Measurements from ENCODE around the gene ATAT1.

DNA sequence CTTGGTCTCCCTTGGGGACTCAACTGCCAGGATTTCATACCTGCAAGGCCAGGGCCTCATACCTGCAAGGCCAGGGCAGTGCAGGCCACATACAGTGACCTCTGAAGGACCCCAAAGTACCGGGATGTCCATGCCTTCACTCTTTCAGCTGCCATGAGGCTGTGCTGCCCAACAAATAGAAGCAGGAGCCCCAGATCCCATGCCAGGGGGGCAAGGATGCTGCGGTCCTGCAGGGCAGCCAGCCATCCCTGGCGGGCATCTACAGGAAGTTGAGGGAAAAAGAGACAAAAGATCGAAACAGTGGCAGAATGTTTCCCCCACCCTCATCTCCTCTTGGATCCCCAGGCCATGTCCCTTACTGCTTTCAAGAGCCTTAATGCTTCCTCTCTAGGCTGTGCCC, 63.3 kb downstream of the ATAT1 start:
- TF ChIP-seq, protein P1, sequence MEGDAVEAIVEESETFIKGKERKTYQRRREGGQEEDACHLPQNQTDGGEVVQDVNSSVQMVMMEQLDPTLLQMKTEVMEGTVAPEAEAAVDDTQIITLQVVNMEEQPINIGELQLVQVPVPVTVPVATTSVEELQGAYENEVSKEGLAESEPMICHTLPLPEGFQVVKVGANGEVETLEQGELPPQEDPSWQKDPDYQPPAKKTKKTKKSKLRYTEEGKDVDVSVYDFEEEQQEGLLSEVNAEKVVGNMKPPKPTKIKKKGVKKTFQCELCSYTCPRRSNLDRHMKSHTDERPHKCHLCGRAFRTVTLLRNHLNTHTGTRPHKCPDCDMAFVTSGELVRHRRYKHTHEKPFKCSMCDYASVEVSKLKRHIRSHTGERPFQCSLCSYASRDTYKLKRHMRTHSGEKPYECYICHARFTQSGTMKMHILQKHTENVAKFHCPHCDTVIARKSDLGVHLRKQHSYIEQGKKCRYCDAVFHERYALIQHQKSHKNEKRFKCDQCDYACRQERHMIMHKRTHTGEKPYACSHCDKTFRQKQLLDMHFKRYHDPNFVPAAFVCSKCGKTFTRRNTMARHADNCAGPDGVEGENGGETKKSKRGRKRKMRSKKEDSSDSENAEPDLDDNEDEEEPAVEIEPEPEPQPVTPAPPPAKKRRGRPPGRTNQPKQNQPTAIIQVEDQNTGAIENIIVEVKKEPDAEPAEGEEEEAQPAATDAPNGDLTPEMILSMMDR (CRISPR knock-in tag; IDR thresholded peaks at IDR 0.05): no peak
- TF ChIP-seq, protein P2, sequence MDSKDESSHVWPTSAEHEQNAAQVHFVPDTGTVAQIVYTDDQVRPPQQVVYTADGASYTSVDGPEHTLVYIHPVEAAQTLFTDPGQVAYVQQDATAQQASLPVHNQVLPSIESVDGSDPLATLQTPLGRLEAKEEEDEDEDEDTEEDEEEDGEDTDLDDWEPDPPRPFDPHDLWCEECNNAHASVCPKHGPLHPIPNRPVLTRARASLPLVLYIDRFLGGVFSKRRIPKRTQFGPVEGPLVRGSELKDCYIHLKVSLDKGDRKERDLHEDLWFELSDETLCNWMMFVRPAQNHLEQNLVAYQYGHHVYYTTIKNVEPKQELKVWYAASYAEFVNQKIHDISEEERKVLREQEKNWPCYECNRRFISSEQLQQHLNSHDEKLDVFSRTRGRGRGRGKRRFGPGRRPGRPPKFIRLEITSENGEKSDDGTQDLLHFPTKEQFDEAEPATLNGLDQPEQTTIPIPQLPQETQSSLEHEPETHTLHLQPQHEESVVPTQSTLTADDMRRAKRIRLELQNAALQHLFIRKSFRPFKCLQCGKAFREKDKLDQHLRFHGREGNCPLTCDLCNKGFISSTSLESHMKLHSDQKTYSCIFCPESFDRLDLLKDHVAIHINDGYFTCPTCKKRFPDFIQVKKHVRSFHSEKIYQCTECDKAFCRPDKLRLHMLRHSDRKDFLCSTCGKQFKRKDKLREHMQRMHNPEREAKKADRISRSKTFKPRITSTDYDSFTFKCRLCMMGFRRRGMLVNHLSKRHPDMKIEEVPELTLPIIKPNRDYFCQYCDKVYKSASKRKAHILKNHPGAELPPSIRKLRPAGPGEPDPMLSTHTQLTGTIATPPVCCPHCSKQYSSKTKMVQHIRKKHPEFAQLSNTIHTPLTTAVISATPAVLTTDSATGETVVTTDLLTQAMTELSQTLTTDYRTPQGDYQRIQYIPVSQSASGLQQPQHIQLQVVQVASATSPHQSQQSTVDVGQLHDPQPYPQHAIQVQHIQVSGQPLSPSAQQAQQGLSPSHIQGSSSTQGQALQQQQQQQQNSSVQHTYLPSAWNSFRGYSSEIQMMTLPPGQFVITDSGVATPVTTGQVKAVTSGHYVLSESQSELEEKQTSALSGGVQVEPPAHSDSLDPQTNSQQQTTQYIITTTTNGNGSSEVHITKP (CRISPR knock-in tag; IDR thresholded peaks at IDR 0.05; ENCODE audit: low read depth): no peak
- no peak for TF ChIP-seq ETV6 (CRISPR knock-in tag; conservative IDR thresholded peaks at IDR 0.05)
- TF ChIP-seq DR1 (CRISPR knock-in tag; IDR thresholded peaks at IDR 0.05): no peak
- no peak for TF ChIP-seq NCOA2 (CRISPR knock-in tag; IDR thresholded peaks at IDR 0.05)
- TF ChIP-seq, protein P3, sequence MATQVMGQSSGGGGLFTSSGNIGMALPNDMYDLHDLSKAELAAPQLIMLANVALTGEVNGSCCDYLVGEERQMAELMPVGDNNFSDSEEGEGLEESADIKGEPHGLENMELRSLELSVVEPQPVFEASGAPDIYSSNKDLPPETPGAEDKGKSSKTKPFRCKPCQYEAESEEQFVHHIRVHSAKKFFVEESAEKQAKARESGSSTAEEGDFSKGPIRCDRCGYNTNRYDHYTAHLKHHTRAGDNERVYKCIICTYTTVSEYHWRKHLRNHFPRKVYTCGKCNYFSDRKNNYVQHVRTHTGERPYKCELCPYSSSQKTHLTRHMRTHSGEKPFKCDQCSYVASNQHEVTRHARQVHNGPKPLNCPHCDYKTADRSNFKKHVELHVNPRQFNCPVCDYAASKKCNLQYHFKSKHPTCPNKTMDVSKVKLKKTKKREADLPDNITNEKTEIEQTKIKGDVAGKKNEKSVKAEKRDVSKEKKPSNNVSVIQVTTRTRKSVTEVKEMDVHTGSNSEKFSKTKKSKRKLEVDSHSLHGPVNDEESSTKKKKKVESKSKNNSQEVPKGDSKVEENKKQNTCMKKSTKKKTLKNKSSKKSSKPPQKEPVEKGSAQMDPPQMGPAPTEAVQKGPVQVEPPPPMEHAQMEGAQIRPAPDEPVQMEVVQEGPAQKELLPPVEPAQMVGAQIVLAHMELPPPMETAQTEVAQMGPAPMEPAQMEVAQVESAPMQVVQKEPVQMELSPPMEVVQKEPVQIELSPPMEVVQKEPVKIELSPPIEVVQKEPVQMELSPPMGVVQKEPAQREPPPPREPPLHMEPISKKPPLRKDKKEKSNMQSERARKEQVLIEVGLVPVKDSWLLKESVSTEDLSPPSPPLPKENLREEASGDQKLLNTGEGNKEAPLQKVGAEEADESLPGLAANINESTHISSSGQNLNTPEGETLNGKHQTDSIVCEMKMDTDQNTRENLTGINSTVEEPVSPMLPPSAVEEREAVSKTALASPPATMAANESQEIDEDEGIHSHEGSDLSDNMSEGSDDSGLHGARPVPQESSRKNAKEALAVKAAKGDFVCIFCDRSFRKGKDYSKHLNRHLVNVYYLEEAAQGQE (IDR thresholded peaks at IDR 0.05; ENCODE audit: borderline replicate concordance in 1 of 2, low read depth in 1 of 2, low read length in 2 of 2): no peak
- TF ChIP-seq ZNF12 (CRISPR knock-in tag; IDR thresholded peaks at IDR 0.05): no peak
